ENCODE data around the gene ATP13A4.

ATP13A4 gene, protein sequence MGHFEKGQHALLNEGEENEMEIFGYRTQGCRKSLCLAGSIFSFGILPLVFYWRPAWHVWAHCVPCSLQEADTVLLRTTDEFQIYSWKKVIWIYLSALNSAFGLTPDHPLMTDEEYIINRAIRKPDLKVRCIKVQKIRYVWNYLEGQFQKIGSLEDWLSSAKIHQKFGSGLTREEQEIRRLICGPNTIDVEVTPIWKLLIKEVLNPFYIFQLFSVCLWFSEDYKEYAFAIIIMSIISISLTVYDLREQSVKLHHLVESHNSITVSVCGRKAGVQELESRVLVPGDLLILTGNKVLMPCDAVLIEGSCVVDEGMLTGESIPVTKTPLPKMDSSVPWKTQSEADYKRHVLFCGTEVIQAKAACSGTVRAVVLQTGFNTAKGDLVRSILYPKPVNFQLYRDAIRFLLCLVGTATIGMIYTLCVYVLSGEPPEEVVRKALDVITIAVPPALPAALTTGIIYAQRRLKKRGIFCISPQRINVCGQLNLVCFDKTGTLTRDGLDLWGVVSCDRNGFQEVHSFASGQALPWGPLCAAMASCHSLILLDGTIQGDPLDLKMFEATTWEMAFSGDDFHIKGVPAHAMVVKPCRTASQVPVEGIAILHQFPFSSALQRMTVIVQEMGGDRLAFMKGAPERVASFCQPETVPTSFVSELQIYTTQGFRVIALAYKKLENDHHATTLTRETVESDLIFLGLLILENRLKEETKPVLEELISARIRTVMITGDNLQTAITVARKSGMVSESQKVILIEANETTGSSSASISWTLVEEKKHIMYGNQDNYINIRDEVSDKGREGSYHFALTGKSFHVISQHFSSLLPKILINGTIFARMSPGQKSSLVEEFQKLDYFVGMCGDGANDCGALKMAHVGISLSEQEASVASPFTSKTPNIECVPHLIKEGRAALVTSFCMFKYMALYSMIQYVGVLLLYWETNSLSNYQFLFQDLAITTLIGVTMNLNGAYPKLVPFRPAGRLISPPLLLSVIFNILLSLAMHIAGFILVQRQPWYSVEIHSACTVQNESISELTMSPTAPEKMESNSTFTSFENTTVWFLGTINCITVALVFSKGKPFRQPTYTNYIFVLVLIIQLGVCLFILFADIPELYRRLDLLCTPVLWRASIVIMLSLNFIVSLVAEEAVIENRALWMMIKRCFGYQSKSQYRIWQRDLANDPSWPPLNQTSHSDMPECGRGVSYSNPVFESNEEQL

DNA sequence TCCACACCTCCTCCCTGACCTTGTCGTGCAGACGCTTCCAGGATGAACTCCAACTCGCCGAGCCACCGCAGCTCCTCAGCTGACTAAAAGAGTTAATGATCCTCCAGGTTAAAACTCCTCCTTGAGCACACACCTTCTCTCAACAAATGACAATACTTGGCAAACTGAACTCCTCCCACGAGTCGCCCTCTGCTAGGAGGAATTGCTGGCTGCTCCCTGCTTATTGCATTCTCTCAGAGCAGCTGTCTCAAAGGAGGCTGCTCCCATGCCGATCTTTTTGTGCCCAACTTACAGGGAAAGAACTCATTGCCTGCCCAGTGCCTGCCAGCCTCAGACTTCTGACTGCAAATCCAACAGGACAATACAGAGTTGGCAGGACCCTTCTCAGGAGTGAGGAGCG is at the start of gene ATP13A4:
Gene ATP13A4, minus strand, starts transcription at position 85 of the 400 bp plus-strand sequence. CDS start 96 bp downstream, outside the sequence.
- no peak for DNase-seq

DNA sequence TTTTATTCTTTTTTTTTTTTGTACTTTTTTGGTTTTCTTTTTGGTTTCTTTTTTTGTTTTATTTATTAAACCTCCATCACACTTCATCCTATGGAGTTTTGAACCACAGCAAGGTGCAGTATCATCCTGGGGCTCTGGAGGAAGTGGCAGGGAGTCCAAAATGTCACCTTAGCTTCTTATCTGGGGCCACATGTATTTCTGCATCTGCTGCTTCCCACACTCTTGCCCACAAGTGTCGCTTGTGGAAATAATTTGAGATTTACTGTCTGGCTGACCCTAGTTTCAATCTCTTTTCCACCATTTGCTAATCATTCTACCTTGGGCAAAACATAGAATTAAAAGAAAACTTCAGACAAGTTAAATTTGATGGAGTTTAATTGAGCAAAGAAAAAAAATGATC is 44.7 kb upstream of the ATP13A4 start:
- DNase-seq: no peak

DNA sequence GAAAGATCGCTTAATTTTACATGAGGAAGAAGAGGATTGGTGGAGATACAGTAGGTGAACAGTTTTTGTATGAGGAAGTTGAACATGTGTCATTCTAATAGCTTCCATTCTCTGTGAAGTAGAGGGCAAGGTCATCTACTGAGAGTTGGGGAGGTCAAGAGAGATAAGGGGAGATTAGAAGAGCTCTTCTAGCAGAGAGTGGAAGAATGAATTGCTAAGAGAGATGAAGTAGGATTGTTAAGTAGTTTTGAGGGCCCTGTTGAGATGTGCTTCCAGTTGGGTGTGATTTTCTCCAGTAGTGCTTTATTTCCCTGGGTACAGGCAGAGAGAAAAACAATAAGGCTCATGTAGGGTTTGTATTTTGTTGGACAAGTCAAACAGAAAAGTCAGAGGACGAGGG is 43.5 kb upstream of the ATP13A4 start:
- DNase-seq: no peak

DNA sequence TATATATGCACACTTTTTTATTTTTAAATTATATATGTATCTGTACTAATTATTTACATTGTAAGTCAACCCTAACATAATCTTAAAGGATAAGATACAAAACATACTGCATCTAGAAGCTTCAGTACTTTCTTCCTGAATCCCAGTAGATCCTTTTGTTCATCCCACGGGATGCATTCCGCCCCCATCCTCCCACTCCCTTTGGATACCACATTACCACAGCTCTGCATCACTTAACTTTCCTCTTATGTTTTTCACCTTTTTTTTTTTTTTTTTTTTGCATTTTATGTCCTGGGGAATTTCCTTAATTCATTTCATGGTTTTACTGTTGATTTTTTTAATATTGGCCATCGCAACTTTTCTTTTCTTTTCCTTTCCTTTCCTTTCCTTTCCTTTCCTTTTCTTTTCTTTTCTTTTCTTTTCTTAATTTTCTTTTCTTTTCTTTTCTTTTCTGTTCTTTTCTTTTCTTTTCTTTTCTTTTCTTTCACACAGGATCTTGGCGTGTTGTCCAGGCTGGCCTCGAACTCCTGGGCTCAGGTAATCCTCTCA is 41.3 kb upstream of the ATP13A4 start:
- DNase-seq: no peak

DNA sequence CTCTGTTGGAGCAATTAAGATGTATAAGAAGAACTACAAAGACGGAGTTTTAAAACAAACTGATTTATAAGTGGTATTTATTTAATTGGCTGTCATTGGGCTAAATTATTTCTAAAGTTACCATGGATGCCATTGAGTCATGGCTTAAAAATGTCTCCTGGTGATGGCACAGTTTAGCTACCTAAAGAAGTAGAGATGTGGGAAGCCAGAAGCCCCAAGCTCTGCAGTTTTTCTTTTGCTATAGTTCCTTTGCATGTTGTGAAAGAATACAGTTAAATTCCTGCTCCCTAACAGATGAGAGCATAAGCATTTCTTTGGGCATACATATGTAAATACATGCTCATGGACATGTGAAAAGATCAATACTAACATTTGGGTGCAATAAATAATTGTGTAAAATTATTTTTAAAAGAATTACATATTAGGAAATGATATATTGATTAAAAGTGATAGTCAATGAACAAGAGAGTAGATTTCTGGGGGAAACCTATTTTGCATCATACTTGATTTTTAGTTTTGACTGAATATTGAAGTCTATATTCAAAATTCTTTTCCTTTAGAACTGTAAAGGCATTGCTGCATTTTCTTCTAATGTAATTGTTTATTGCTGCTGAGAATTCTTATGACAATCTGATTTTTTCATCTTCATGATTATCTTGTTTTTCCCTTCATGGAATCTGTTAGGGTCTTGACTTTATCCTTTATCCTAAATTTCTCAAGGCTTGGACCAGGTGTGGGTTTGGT is 40.4 kb upstream of the ATP13A4 start:
- DNase-seq: no peak

DNA sequence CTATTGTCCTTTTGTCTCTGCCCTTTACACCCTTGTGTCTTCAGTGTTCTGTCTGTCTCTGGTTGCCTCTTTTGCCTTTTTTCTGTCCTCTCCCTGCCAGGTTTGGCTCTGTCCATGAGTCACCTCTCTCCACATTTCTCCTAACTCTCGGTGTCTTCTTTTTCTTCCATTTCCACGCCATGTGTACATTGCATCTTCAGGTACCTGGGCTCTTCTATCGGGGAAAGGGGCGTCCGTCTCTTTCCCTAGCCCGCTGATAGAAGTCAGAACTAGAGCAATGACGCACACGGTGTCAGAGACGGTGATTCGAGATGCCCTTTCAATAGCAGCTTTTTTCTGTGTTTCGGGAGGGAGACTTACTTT is 39.0 kb upstream of the ATP13A4 start:
- peak; percentile 36 for DNase-seq

DNA sequence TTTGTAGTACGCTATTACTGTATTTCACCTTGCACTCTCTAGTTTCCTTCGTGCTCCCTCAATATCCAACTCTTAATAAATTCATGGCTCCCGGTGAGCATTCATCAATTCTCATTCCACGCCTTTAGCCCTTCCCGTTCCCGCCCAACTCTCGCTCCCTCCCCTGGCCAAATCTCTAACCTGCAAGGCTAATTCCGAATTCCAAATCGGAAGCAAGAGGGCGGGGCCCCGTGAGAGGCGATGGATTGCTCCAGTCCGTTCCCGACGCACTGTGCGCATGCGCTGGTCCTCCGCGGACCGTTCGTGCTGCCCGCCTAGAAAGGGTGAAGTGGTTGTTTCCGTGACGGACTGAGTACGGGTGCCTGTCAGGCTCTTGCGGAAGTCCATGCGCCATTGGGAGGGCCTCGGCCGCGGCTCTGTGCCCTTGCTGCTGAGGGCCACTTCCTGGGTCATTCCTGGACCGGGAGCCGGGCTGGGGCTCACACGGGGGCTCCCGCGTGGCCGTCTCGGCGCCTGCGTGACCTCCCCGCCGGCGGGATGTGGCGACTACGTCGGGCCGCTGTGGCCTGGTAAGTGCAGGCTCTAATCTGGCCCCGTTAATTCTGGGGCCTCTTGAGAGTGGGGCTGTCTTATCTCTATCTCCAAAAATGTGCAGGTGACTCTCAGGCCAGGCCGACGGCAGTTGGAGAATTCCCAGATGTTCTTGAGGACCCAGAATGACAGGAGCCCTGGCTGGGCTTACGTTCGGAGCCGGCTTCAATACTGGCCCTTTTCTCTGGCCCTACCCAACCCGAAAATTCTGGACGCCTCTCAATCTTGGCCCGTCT is 38.4 kb upstream of the ATP13A4 start, which contains the start of gene OPA1:
Gene OPA1, plus strand, starts transcription at position 368 of the 827 bp plus-strand sequence. Its CDS starts 170 bp downstream, at position 538.
- DNase-seq: peak; percentile 100

DNA sequence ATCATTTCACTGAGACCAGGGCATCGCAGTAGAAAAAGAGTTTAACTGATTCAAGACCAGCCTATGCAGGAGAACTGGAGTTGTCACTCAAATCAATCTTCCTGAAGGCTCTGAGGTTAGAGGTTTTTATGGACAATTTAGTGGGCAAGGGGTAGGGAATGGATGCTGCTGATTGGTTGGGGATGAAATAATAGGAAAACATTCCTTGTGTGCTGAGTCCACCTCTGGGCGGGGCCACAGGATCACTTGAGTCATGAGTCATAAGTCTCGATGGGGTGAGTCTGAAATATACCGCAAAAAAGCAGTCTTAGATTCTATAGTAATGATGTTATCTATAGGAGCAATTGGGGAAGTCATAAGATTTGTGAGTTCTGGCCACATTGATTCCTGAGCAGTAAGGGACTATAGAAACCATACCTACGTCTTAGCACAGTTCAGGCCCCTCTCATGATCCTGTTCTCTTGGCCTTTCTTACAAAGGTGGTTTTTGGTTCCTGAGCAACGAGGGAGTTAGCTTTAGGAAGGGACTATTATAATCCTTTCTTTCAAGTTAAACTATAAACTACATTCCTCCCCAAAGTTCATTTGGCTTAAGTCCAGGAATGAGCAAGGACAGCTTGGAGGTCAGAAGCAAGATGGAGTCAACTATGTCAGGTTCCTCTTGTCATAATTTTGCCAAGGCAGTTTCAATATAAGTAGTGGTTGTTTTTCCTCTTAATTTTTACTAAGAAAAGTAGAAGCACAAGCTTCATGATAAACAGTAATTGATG is 35.6 kb upstream of the ATP13A4 start:
- no peak for DNase-seq

DNA sequence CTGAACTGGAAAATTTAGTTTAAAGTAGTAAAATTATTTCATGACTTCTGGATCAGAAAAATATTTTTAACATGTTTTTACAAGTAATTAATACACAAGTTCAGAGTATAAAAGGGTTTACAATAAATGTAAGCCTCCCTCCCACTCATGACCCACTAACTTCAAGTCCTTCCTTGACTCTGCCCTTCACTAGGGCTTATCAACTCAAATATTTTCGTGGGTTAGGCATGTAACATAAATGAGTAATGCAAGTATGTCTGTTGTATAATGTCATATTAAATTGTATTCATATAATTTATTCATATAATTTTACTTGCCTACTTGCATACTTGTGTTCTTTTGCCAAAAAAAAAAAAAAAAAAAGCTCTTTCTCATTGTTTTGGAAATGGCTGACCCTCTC is 34.9 kb upstream of the ATP13A4 start:
- DNase-seq: no peak

DNA sequence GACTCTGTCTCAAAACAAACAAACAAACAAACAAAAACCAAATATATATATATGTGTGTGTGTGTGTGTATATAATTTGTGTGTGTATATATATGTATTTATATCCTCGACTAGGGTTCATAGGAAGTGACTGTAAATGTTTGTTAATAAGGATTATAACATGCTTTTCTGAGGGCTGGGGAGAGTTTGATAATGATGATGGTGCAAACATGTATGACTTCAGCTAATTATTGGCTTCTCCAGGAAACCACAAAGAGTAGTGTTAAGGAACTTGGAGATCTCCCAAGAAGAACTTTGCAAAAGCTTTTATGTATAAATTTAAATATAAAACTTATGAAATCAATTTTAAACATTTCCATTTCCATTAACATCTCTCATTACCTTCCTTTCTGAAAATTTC is 34.4 kb upstream of the ATP13A4 start:
- no peak for DNase-seq

DNA sequence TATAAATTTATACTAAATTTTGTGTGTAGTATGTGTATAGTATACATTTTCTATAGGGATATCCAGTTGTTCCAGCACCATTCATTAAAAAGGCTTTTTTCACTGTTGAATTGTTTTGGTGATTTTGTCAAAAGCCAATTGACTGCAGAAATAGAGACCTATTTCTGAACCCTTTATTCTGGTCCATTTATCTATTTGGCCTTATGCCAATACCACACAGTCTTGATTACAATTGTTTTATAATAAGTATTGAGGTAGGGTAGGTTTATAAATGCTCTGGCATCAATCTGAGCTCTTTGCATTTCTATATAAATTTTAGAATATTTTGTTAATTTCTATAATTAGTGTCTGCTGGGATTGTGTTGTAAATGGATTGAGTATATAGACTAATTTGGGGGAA is 31.8 kb upstream of the ATP13A4 start:
- DNase-seq: no peak

DNA sequence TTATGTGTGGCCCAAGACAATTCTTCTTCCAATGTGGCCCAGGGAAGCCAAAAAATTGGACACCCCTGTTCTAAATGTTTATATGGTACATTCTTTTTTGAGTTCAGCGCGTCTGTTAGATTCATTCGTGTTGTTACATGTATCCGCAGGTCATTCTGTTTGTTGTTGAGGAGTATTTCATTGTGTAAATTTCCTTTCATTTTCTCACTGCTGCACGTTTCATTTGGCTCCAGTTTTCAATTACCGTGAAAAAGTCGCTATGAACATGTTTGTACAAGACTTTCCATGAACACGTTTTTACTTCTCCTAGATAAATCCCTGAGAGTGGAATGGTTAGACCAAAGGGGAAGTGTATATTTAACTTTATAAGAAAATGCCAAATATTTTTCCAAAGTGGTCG is 30.8 kb upstream of the ATP13A4 start:
- no peak for DNase-seq

DNA sequence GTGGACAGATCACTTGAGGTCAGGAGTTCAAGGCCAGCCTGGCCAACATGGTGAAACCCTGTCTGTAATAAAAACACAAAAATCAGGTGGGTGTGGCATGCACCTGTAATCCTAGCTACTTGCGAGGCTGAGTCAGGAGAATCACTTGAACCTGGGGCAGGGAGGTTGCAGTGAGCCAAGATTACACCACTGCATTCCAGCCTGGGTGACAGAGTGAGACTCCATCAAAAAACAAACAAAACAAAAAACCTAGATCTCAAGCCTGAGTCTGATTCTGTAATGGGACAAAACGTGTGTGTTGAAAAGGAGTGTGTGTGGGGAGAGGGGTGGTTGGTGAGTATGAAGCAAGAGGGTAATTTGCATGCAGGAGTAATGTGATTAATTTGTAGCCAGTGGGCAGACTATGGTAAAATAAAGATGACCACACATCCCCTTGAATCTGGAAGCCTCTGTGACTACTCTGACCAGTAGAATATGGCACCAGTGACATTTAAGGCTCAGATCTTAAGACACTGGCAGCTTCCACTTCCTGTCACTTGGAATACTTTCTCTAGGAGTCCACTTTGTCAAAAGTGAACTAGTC is 19.9 kb upstream of the ATP13A4 start:
- DNase-seq: no peak

DNA sequence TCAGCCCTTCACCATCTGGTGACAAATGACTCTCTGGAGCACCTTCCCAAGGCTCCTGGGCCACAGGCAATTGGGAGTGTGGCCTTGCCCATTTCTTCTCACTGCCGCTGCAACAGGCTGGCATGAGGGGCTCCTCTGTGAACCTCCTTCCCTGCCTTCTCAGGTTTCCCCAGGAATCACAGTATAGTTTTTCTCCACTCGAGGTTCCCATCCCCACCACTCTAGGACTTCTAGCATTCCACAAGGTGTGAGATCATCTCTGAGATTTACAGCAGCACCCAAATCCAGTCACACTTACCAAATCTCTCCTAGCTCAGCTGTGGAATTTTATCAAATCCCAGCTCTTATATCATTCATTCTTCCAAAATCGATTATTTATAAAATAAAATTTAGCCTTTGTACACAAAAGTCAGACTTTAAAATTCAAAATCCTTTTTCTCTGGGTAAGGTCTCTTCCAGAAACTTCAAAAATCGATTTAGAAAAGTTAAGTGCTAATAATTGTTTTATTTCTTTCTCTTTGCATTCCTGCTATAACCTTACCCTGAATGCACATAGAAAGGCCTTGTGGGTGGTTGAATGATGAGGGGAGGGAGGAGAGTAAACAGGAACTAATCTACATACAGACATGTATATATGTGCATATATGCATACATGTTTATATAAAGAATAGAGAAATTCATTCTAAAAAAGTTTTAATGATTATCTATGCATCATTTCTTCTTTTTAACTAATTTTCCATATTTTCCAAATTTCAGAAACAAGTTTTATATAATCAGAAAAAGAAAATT is 18.9 kb upstream of the ATP13A4 start:
- DNase-seq: no peak

DNA sequence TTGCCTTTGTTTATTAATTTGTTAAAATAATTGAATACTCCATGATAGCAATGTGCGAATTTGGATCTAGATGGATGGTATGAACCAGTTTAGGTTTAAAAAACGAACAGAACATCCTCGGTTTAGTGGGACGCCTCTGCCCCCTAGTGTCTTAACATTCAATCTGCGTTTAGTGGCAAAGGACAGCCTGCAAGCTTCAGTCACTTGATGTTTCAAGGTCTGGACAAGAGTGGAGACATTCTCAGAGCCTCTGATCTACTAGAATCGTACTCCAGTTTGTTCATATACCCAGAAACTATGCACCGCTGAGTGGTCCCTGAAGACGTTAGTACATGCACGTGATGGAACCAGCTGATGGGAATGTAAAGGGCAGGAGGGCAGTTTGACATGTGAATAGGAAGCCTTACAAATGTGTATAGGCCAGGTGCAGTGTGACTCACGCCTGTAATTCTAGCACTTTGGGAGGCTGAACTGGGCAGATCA is 17.8 kb upstream of the ATP13A4 start:
- DNase-seq: peak; percentile 76

DNA sequence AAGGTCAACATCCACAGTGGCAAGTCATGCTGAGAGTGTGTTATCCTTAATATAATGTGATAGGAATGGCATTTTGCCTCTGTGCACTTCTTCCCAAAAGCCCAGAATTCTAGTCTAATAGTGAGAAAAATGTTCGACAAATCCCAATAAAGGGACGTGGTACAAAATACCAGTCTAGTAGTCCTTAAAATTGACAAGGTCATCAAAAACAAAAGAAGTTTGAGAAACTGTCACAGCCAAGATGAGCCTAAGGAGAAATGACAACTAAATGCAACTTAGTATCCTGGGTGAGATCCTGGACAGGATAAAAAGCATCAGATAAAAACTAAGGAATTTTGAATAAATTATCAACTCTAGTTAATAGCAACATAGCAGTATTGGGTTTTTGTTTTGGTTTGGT is 14.4 kb upstream of the ATP13A4 start:
- no peak for DNase-seq

DNA sequence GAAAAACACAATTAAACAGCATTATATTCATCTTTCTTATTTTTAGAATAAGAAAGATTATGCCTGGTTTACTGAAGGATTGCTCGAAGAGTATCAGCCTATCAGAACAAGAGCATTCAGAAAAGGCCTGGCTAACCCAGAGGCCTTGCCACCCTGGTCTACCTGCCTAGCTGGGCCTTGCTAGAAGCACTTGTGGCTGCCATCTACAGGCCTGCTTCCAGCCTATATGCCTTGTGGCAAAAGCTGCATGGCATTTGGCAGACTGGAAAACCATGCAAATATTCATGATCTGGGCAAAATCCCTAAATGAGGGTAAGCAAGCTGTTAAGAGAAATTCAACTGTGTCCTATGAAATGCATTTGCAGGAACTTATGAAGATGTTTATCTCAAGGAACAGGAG is 9.3 kb upstream of the ATP13A4 start:
- peak; percentile 38 for DNase-seq

DNA sequence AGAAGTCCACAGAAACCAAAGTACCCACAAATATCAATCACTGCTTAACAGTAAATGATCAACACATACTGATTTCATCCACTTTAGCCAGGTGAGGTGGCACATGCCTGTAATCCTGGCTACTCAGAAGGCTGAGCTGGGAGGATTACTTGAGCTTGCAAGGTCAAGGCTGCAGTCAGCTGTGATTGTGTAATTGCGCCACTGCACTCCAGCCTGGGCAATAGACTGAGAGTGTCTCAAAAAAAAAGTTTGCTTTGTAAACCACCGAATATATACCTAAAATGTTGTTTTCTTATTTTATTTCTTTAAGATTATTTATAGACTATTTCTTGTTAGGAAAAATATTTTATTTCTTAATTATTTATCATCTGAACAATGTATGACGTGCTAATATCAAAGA is 8.7 kb upstream of the ATP13A4 start:
- no peak for DNase-seq

DNA sequence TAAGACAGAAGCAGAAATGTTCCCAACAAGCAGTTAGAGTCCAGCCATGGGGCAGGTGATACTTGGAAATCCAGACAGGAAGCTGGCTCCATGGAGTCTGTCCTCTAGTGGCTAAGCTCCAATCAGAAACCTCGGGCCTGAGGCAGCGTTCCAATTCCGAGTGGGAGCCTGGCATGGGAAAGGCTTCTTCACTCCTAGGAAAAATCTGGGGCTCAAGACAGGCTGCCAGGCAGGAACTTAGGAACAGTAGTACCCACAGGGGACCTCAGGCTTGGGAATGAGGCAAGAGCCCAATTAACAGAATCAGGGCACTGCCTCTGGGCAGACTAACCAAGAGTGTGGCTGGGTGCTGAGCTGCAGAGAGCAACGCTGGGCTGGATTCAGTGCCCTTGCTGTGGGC is 6.2 kb upstream of the ATP13A4 start:
- DNase-seq: no peak

All from NCI-H345 (cell line).